Medulla oblongata (tissue), 1 donor: ENCODE data around the gene SEC63.
"Not testable (repeated sequence)": the region's sequence is repeated elsewhere in the genome, so short reads cannot be mapped to it uniquely, and the experiment has no call there.

Experiments used
- DNase-seq: peaks from one replicate; pipeline ENCODE4 v3.0.0-alpha.2; 2015; ENCODE audit errors: extremely low spot score

SEC63 gene

GRCh38 chr6:107972413-107973096 is 14.5 kb upstream of the SEC63 start:
- no peak for DNase-seq

GRCh38 chr6:107971181-107971580 is 13.2 kb upstream of the SEC63 start:
- no peak for DNase-seq

GRCh38 chr6:107970255-107970654 is 12.2 kb upstream of the SEC63 start:
- DNase-seq: no peak

- DNase-seq: no peak
Observed at GRCh38 chr6:107968081-107968480, 10.1 kb upstream of the SEC63 start.

- no peak for DNase-seq
Observed at GRCh38 chr6:107965746-107966145, 7.7 kb upstream of the SEC63 start.

GRCh38 chr6:107962723-107963122 is 4.7 kb upstream of the SEC63 start:
- no peak for DNase-seq

GRCh38 chr6:107959392-107959791 is 1.4 kb upstream of the SEC63 start:
- no peak for DNase-seq

GRCh38 chr6:107958689-107959362 is 818 bp upstream of the SEC63 start:
- not testable (repeated sequence) for DNase-seq

- DNase-seq: peak; percentile 66
Observed at GRCh38 chr6:107957308-107957908, 600 bp downstream of the SEC63 start.

GRCh38 chr6:107956586-107957307 is 1.3 kb downstream of the SEC63 start:
- no peak for DNase-seq

GRCh38 chr6:107956181-107956580 is 1.8 kb downstream of the SEC63 start:
- no peak for DNase-seq

GRCh38 chr6:107953858-107954414 is 4.1 kb downstream of the SEC63 start:
- not testable (repeated sequence) for DNase-seq

- DNase-seq: no peak
Observed at GRCh38 chr6:107943626-107944439, 14.2 kb downstream of the SEC63 start.

GRCh38 chr6:107942142-107942541 is 15.9 kb downstream of the SEC63 start:
- DNase-seq: no peak

- no peak for DNase-seq
Observed at GRCh38 chr6:107941627-107942026, 16.4 kb downstream of the SEC63 start.

GRCh38 chr6:107941199-107941598 is 16.8 kb downstream of the SEC63 start:
- no peak for DNase-seq

- DNase-seq: not testable (repeated sequence)
Observed at GRCh38 chr6:107936910-107937292, 21.1 kb downstream of the SEC63 start.

GRCh38 chr6:107936162-107936909 is 21.7 kb downstream of the SEC63 start:
- no peak for DNase-seq

- not testable (repeated sequence) for DNase-seq
Observed at GRCh38 chr6:107934229-107934628, 23.8 kb downstream of the SEC63 start.

GRCh38 chr6:107932580-107932979 is 25.4 kb downstream of the SEC63 start:
- no peak for DNase-seq
